GM19193 (cell line): ENCODE data around the gene PSMG4.

Experiments used
- POLR2A ChIP-seq: IDR thresholded peaks from 4 replicates; pipeline ENCODE4 v1.6.1; 2011; ENCODE audit not compliant: insufficient read depth, insufficient read length; ENCODE audit errors: extremely low read depth

The PSMG4 gene

GRCh38 chr6:3278691-3279090, 19.9 kb downstream of the PSMG4 start:
- no peak for TF ChIP-seq POLR2A

- no peak for TF ChIP-seq POLR2A
Observed at GRCh38 chr6:3280091-3280490, 21.3 kb downstream of the PSMG4 start.

GRCh38 chr6:3280866-3281465, 22.2 kb downstream of the PSMG4 start:
- TF ChIP-seq POLR2A, result no peak

- no peak for TF ChIP-seq POLR2A
Observed at GRCh38 chr6:3281631-3282475, 23.1 kb downstream of the PSMG4 start.

GRCh38 chr6:3282476-3283236, 23.9 kb downstream of the PSMG4 start:
- no peak for TF ChIP-seq POLR2A

GRCh38 chr6:3283241-3283640, 24.5 kb downstream of the PSMG4 start:
- no peak for TF ChIP-seq POLR2A

DNA sequence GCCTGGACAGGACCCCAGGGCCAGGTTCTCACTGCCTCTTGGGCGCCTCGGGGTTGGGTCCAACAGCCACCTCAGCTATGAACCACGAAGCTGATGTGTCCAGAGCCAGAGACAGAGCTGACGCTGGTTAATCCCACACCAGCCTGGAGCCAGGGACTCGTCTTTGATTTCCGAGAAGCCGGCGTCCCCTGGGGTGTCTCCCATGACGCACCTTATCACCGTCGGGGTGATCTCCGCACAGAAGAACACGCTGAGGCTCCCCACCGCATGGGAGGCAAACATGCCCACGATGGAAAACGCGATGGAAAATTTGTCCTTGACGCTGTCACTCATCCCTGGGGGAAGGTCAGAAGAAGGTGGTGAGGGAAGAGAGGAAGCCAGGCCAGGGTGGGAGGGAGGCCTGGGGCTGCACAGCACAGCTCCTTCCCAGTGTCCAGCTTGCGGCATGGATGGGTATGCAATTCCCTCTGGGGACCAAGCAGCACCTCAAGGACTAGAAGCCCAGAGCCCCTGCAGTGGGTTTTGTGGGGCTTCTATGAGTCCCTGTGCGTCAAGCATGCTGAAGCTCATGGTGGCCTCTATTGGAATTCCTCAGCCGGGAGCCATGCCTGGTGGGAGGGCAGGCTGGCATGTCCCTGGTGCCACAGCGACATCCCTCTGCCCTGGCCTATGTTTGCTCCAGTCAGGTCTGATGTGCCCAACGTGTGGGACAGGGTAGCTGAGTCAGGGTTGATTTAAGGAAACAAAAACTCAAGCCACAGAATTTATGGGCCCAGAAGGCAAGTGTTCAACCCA, 25.1 kb downstream of the PSMG4 start:
- no peak for TF ChIP-seq POLR2A

- TF ChIP-seq POLR2A, result no peak
Observed at GRCh38 chr6:3284436-3284876, 25.7 kb downstream of the PSMG4 start.

DNA sequence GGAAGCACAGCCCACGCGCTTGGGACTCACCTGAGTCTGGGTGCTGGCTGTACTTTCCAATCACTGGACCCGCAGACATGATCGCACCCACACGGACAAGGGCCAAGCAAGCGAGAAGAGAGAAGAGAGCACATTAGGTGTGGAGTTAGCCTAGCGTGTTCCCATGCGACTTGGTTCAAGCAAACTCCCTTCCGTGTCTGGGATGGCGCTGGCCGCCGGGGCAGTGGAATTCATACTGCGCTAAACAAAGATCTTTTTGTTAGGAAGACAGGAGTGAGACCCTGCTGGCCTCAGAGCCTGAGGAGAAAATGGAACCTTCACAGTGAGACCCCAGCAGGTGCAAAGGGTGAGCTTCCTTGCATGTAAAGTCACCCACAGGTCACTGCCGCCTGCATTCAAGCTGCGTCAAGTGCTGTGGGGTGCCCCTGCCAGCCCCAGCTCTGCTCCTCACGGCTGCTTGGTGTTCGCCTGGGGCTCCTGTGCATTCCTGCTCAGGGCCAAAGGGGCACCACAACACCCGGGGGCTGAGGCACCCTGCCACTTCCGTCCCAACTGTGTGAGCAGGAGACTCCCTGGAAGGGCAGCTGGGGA, 26.4 kb downstream of the PSMG4 start:
- TF ChIP-seq POLR2A, result no peak

DNA sequence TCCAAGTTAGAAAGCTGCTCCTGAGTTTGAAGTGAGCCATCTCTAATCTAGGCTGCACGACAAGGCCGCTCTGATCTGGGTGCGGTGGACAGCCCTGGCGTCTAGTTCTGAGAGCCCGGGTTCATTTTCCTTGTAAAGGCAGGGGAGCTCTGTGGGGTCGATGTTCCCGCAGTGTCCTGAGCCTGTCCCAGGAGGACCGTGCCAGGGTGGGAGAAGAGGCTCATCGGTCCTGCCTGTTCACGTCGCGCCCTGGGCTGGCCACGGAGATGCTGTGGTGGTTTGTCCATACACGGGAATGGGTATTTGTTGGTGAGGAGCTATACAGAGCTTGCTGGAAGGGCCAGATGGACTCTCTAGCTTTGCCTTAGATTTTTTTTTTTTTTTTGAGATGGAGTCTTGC, 27.0 kb downstream of the PSMG4 start:
- no peak for TF ChIP-seq POLR2A

DNA sequence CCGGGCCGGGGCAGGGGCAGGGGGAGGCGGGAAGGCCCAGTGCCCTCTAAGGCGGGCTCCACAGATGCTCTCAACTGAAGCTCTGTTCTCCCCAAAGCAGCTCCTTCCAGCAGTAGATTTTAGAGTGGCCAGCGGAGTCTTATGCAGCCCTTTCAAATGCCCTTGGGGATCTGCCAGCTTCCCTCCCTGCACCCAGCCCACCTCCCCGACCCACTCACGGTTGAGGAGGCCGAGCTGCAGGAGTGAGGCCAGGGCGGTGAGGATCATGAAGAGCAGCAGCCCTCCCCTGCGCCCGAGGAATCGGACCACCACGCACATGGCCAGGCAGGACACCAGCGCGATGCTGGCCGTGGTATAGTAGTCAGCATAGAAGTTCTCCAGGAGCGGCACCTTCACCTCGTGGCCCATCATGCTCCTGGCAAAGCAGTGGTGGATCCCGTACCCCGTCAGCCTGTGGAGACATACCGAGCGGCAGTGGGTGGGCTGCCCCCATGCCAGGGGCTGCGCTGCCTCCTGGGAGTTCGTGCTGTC, 28.0 kb downstream of the PSMG4 start:
- TF ChIP-seq POLR2A, result no peak

- TF ChIP-seq POLR2A, result no peak
Observed at GRCh38 chr6:3287308-3287707, 28.6 kb downstream of the PSMG4 start.

DNA sequence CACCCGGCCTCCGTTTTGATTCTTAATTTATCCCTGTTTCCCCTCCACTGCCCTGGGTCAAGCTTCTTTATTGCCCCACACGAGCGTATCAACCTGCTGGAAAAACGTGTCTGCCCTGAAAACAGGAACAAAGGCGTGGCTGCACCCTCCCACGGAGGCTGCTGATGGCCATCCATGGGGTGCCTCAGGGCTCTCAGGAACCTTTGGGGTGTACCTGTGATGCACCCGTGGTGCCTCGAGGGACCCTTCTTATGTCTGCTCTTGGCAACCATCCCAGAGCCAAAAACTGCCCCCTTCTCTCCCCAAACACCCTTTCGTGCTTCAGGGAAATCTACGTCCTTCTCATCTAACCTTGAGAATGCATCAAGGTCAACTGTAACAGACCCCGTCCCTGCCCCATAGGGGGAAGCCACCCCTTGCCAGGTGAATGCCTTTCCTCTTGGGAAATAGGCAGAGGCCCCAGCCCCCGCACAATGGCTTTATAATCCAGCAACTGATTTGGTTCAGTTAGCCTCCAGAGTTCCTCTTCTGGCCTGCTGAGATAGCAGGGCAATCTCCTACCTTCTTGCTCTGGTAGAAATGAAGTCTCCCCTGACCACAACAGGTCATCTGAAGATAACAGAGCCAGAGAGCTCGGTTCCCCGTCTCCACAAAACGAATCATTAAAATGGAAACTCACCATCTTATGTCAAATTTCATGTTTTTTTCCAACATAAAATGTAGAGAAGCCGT, 29.4 kb downstream of the PSMG4 start:
- no peak for TF ChIP-seq POLR2A
